HUDEP-2 (cell line): ENCODE measurements around the gene SPATC1L.
A peak's percentile ranks its signal among the peaks of the same experiment; 100 is the strongest.

Source experiments
- DNase-seq, 76 experiments: peaks; one replicate each; lab custom pipeline; 2025; ENCODE audit not compliant: unreplicated experiment in 76 of 76; lab: John Stamatoyannopoulos, UW

The SPATC1L gene

GRCh38 chr21:46165098-46165497 lies 19.2 kb downstream of the SPATC1L start:
- no peak for DNase-seq

GRCh38 chr21:46163380-46163779 lies 20.9 kb downstream of the SPATC1L start:
- no peak for DNase-seq

- DNase-seq, result no peak
These were observed 22.3 kb downstream of the SPATC1L start for GRCh38 chr21:46161633-46162592.

GRCh38 chr21:46160907-46161632 lies 23.2 kb downstream of the SPATC1L start:
- no peak for DNase-seq

- no peak for DNase-seq
These were observed 23.7 kb downstream of the SPATC1L start for GRCh38 chr21:46160657-46160906.

GRCh38 chr21:46159841-46160656 lies 24.2 kb downstream of the SPATC1L start:
- no peak for DNase-seq

GRCh38 chr21:46159390-46159789 lies 24.9 kb downstream of the SPATC1L start:
- no peak for DNase-seq

- DNase-seq, result no peak
These were observed 25.5 kb downstream of the SPATC1L start for GRCh38 chr21:46158666-46159300.

GRCh38 chr21:46157987-46158451 lies 26.2 kb downstream of the SPATC1L start:
- no peak for DNase-seq

- no peak for DNase-seq
These were observed 26.8 kb downstream of the SPATC1L start for GRCh38 chr21:46157396-46157986.

GRCh38 chr21:46156678-46157077 lies 27.6 kb downstream of the SPATC1L start:
- DNase-seq, result peak in 16 of 76 experiments; percentile 5 to 72 (median 24)

GRCh38 chr21:46156378-46156645 lies 27.9 kb downstream of the SPATC1L start:
- DNase-seq, result no peak

GRCh38 chr21:46155514-46156377 lies 28.5 kb downstream of the SPATC1L start, which contains the start of gene FTCD:
FTCD (minus strand) TSS chr21:46155579; CDS start chr21:46155523, 56 bp downstream.
- DNase-seq, result no peak

- DNase-seq, result no peak
These were observed 29.2 kb downstream of the SPATC1L start for GRCh38 chr21:46154955-46155513.

- DNase-seq, result no peak
These were observed 29.9 kb downstream of the SPATC1L start for GRCh38 chr21:46154155-46154954.

GRCh38 chr21:46153247-46154154 lies 30.8 kb downstream of the SPATC1L start:
- peak in 73 of 76 experiments; percentile 20 to 89 (median 75) for DNase-seq

GRCh38 chr21:46152927-46153246 lies 31.4 kb downstream of the SPATC1L start:
- DNase-seq, result peak in 1 of 76 experiments; percentile 43
